Kidney (tissue), 14 donors: ENCODE measurements around the gene UBE3B. TPM values are rescaled to one million over a fixed set of nuclear protein-coding genes. Genes with fewer than 3 reads are reported as not detected.
A peak's percentile ranks its signal among the peaks of the same experiment; 100 is the strongest.

Experiments
- DNase-seq, 5 donors: peaks; one replicate each; pipeline ENCODE4 v3.0.0-alpha.2; 2013 to 2020
- FAIRE-seq: peaks from 2 replicates; lab custom pipeline; 2012; peaks lifted over from hg19 to GRCh38; lab: Jason Lieb, UNC
- H3K27ac ChIP-seq, 2 donors: one replicate each; pipeline ENCODE4 v1.7.0; 2013; ENCODE audit warnings: low read depth in 2 of 2, low read length in 2 of 2, inconsistent platforms in 1 of 2
- H3K27me3 ChIP-seq: one replicate; pipeline ENCODE4 v1.7.1; 2013; ENCODE audit warnings: low read length, inconsistent platforms; ENCODE audit not compliant: control insufficient read depth, insufficient read depth
- H3K36me3 ChIP-seq, 3 donors: one replicate each; pipeline versions ENCODE4 v1.7.0 to v1.7.1; 2013; ENCODE audit warnings: low read length in 3 of 3, control low read depth in 1 of 3, inconsistent platforms in 1 of 3; ENCODE audit not compliant: insufficient read depth in 3 of 3, control insufficient read depth in 2 of 3
- H3K4me1 ChIP-seq, 3 donors: one replicate each; pipeline versions ENCODE4 v1.7.0 to v1.7.1; 2013; ENCODE audit warnings: low read length in 3 of 3, inconsistent platforms in 1 of 3, low read depth in 1 of 3; ENCODE audit not compliant: control insufficient read depth in 2 of 3, insufficient read depth in 2 of 3
- H3K4me3 ChIP-seq, 3 donors: one replicate each; pipeline versions ENCODE4 v1.7.0 to v1.8.1; 2013; ENCODE audit warnings: low read length in 3 of 3, control low read depth in 1 of 3, inconsistent platforms in 1 of 3
- H3K9ac ChIP-seq, 3 donors: one replicate each; pipeline versions ENCODE4 v1.7.0 to v1.7.1; 2013; ENCODE audit warnings: low read length in 3 of 3, control low read depth in 1 of 3, inconsistent platforms in 1 of 3
- H3K9me3 ChIP-seq, 3 donors: one replicate each; pipeline versions ENCODE4 v1.7.0 to v1.7.1; 2013; ENCODE audit warnings: low read length in 3 of 3, control low read depth in 1 of 3, inconsistent platforms in 1 of 3; ENCODE audit not compliant: control insufficient read depth in 2 of 3, insufficient read depth in 1 of 3
- CTCF ChIP-seq: IDR thresholded peaks from 3 replicates; pipeline ENCODE4 v1.5.1; 2012; ENCODE audit warnings: mild to moderate bottlenecking, moderate library complexity, borderline replicate concordance; ENCODE audit not compliant: insufficient read depth; ENCODE audit errors: extremely low read depth
- intact Hi-C: fragments of 100-400 bp; cut with DNase I; formaldehyde crosslinking; loops from one replicate; pipeline ENCODE4 v1.11.1; 2022
- polyA plus RNA-seq: library from polyadenylated mRNA; stranded (reverse); fragments of 350-450 nt; fragmentation: Illumina TruSeq; extraction: RNeasy Lipid Tissue Mini Kit (QIAGEN cat#74804); gene quantifications from one replicate; pipeline ENCODE4 v1.2.3, GENCODE V29; 2014; ENCODE audit warnings: low read depth, low replicate concordance; ENCODE audit not compliant: insufficient read depth
- total RNA-seq: library from RNA; stranded (reverse); fragmentation: NEBNext Ultra II Directional; extraction: Animal tissue kit (Norgen Biotek cat#: 25700); gene quantifications from one replicate; pipeline ENCODE4 v1.2.1, GENCODE V29; 2021
- donor health status: control.
- donor health status: control.
- donor health status: control.
- donor health status: control.
- donor health status: control.
- donor health status: DM: yes; HTN: yes; CAD: no.
- donor health status: Normal renal cell carcinoma (clear cell type).

Gene UBE3B
- total and polyA plus RNA-seq, 2 donors from 2014 or later, result 13.9 to 44.3 TPM

GRCh38 chr12:109517619-109518018, 40.2 kb downstream of the UBE3B start:
- H3K36me3 ChIP-seq, result peaks cover 0 to 53% (median 46%) of the 10 kb centered on the region in 3 donors
- no peak overlapping the region for H3K27ac ChIP-seq
- intact Hi-C loops, result no loop called here
- DNase-seq (peak in 1 of 5 donors; percentile 14), FAIRE-seq (no peak)
- H3K9me3 ChIP-seq, result no peaks in the 10 kb centered on the region
- no peak overlapping the region for H3K4me3 ChIP-seq
- H3K27me3 ChIP-seq, result no peaks in the 10 kb centered on the region
- no peak overlapping the region for H3K9ac ChIP-seq
- H3K4me1 ChIP-seq, result no peaks in the 10 kb centered on the region
- no peak for TF ChIP-seq CTCF

- FAIRE-seq (peak; percentile 32), DNase-seq (peak in 4 of 5 donors; percentile 61 to 78 (median 72))
- peak; percentile 70 for TF ChIP-seq CTCF
- H3K27me3 ChIP-seq, result no peaks in the 10 kb centered on the region
- H3K36me3 ChIP-seq, result peaks cover 0 to 52% (median 51%) of the 10 kb centered on the region in 3 donors
- intact Hi-C loops, result no loop called here
- H3K9me3 ChIP-seq, result no peaks in the 10 kb centered on the region
- H3K27ac ChIP-seq, result no peak overlapping the region
- no peaks in the 10 kb centered on the region for H3K4me1 ChIP-seq
- H3K9ac ChIP-seq, result no peak overlapping the region
- H3K4me3 ChIP-seq, result no peak overlapping the region
These were observed 41.6 kb downstream of the UBE3B start for GRCh38 chr12:109518820-109519665.

- Histone ChIP-seq H3K36me3 (peaks cover 0 to 54% (median 52%) of the 10 kb centered on the region in 3 donors), H3K27ac (no peak overlapping the region), H3K27me3 (no peaks in the 10 kb centered on the region), H3K9me3 (no peaks in the 10 kb centered on the region), H3K9ac (no peak overlapping the region), H3K4me3 (no peak overlapping the region), H3K4me1 (no peaks in the 10 kb centered on the region)
- intact Hi-C loops, result loop anchor here (10.0 kb wide), 1 partner anchor 255 kb away; no protein-coding TSS in a partner anchor
- DNase-seq (peak in 1 of 5 donors; percentile 11), FAIRE-seq (no peak)
- no peak for TF ChIP-seq CTCF
These were observed 42.4 kb downstream of the UBE3B start for GRCh38 chr12:109519787-109520186.
